IMR-90 (cell line): ENCODE data around the gene FARP1. TPM values are rescaled to one million over a fixed set of nuclear protein-coding genes. Genes with fewer than 3 reads are reported as not detected.

Source experiments
- ATAC-seq: fragments of 200-7000 bp; cut with Tn5 transposase; 2 replicates; pipeline ENCODE4 v1.9.1; 2020; ENCODE audit warnings: low read depth, mild to moderate bottlenecking, moderate library complexity
- BruUV-seq: library from RNA; stranded (reverse); fragments of 400-500 nt; replicated peaks from 2 replicates; lab custom pipeline; 2021; lab: Mats Ljungman, UMichigan
- CTCF ChIA-PET: fragments of 300-600 bp; formaldehyde crosslinking; extraction: SDS; loops from one replicate; lab custom pipeline; 2021; ENCODE audit warnings: antibody characterized with exemption; lab: Yijun Ruan, JAX
- POLR2A ChIA-PET: fragments of 300-600 bp; sonication (Branson Sonifier 250); formaldehyde crosslinking; loops from one replicate; lab custom pipeline; 2022; ENCODE audit warnings: antibody characterized with exemption; ENCODE audit not compliant: unreplicated experiment; lab: Charles Lee
- DNase-seq: peaks from one replicate; pipeline ENCODE4 v3.0.0; 2013
- H2AFZ ChIP-seq: replicated peaks from 2 replicates; pipeline ENCODE3; 2013; ENCODE audit warnings: low read length, mild to moderate bottlenecking; ENCODE audit not compliant: poor library complexity
- H2AK5ac ChIP-seq: 2 replicates; pipeline ENCODE4 v1.6.1; 2013; ENCODE audit warnings: low read depth, low read length, inconsistent platforms
- H2AK9ac ChIP-seq: replicated peaks from 2 replicates; pipeline ENCODE3; 2013; ENCODE audit warnings: mild to moderate bottlenecking, low read depth, low read length, moderate library complexity; ENCODE audit not compliant: poor library complexity
- H2BK120ac ChIP-seq: 2 replicates; pipeline ENCODE4 v1.6.1; 2013; ENCODE audit warnings: low read depth, low read length, inconsistent platforms
- H2BK15ac ChIP-seq: 3 replicates; pipeline ENCODE4 v1.6.1; 2013; ENCODE audit warnings: low read depth, low read length, inconsistent platforms
- H2BK20ac ChIP-seq: 2 replicates; pipeline ENCODE4 v1.6.1; 2013; ENCODE audit warnings: low read depth, mild to moderate bottlenecking, inconsistent platforms, low read length, moderate library complexity
- H2BK5ac ChIP-seq: 2 replicates; pipeline ENCODE4 v1.6.1; 2013; ENCODE audit warnings: mild to moderate bottlenecking, low read depth, low read length, inconsistent platforms; ENCODE audit not compliant: poor library complexity, severe bottlenecking
- H3K14ac ChIP-seq: replicated peaks from 2 replicates; pipeline ENCODE4 v1.6.1; 2013; ENCODE audit warnings: low read depth, low read length, inconsistent platforms
- H3K18ac ChIP-seq: 2 replicates; pipeline ENCODE4 v1.6.1; 2013; ENCODE audit warnings: low read depth, low read length, control low read depth
- H3K23ac ChIP-seq: 2 replicates; pipeline ENCODE4 v1.6.1; 2013; ENCODE audit warnings: low read depth, low read length, inconsistent platforms
- H3K27ac ChIP-seq: 2 replicates; pipeline ENCODE4 v1.5.1; 2013; ENCODE audit warnings: mild to moderate bottlenecking, control low read depth, low read length; ENCODE audit not compliant: insufficient read depth
- H3K27me3 ChIP-seq: 2 replicates; pipeline ENCODE4 v1.6.1; 2013; ENCODE audit warnings: low read length; ENCODE audit not compliant: control insufficient read depth, insufficient read depth
- H3K36me3 ChIP-seq: 2 replicates; pipeline ENCODE4 v1.6.1; 2013; ENCODE audit warnings: low read length, mixed read lengths; ENCODE audit not compliant: control insufficient read depth, insufficient read depth
- H3K4ac ChIP-seq: 2 replicates; pipeline ENCODE4 v1.6.1; 2013; ENCODE audit warnings: low read depth, low read length, inconsistent platforms
- H3K4me1 ChIP-seq: 2 replicates; pipeline ENCODE4 v1.6.1; 2013; ENCODE audit warnings: low read length, mixed read lengths; ENCODE audit not compliant: control insufficient read depth, insufficient read depth
- H3K4me2 ChIP-seq: 2 replicates; pipeline ENCODE4 v1.6.1; 2013; ENCODE audit warnings: low read depth, mild to moderate bottlenecking, control low read depth, low read length, moderate library complexity
- H3K4me3 ChIP-seq: 2 replicates; pipeline ENCODE4 v1.5.1; 2013; ENCODE audit warnings: low read depth, mild to moderate bottlenecking, control low read depth, low read length, moderate library complexity; ENCODE audit not compliant: insufficient read depth
- H3K56ac ChIP-seq: 2 replicates; pipeline ENCODE4 v1.6.1; 2013; ENCODE audit warnings: low read length, inconsistent platforms; ENCODE audit not compliant: insufficient read depth; ENCODE audit errors: extremely low read depth
- H3K79me1 ChIP-seq, 2 experiments: 2 replicates each; pipeline ENCODE4 v1.6.1; 2013; ENCODE audit warnings: low read length in 2 of 2, inconsistent platforms in 1 of 2, low read depth in 1 of 2
- H3K9ac ChIP-seq: 2 replicates; pipeline ENCODE4 v1.6.1; 2013; ENCODE audit warnings: low read depth, low read length, control low read depth
- H3K9me1 ChIP-seq: 2 replicates; pipeline ENCODE4 v1.6.1; 2013; ENCODE audit warnings: low read length, inconsistent platforms; ENCODE audit not compliant: insufficient read depth
- H3K9me3 ChIP-seq: 2 replicates; pipeline ENCODE4 v1.6.1; 2013; ENCODE audit warnings: low read length; ENCODE audit not compliant: control insufficient read depth, insufficient read depth
- H4K20me1 ChIP-seq: 2 replicates; pipeline ENCODE4 v1.6.1; 2013; ENCODE audit warnings: low read length, inconsistent platforms; ENCODE audit not compliant: insufficient read depth
- H4K5ac ChIP-seq: 2 replicates; pipeline ENCODE4 v1.6.1; 2013; ENCODE audit warnings: mild to moderate bottlenecking, low read depth, low read length, control low read depth
- H4K8ac ChIP-seq, 2 experiments: 2 replicates each; pipeline ENCODE4 v1.6.1; 2013; ENCODE audit warnings: low read depth in 2 of 2, low read length in 2 of 2, control low read depth in 1 of 2, inconsistent platforms in 1 of 2
- H4K91ac ChIP-seq: 2 replicates; pipeline ENCODE4 v1.6.1; 2013; ENCODE audit warnings: low read depth, low read length, inconsistent platforms; ENCODE audit not compliant: insufficient read depth
- CEBPB ChIP-seq: IDR thresholded peaks from 2 replicates; pipeline ENCODE4 v1.6.1; 2012; ENCODE audit warnings: low read depth, low read length, improper control_type of control experiment
- FOS ChIP-seq: fragments of 150-350 bp; IDR thresholded peaks from 2 replicates; pipeline ENCODE4 v1.6.1; 2016; ENCODE audit warnings: low read depth, low read length
- MAFK ChIP-seq: IDR thresholded peaks from 2 replicates; pipeline ENCODE4 v1.6.1; 2012; ENCODE audit warnings: low read depth, low read length, improper control_type of control experiment
- RCOR1 ChIP-seq: IDR thresholded peaks from 2 replicates; pipeline ENCODE4 v1.6.1; 2012; ENCODE audit warnings: mild to moderate bottlenecking, low read length, improper control_type of control experiment; ENCODE audit not compliant: insufficient replicate concordance
- SMC3 ChIP-seq: fragments of 150-350 bp; IDR thresholded peaks from 2 replicates; pipeline ENCODE4 v1.6.1; 2016; ENCODE audit warnings: low read depth, mild to moderate bottlenecking, antibody characterized with exemption, low read length, moderate library complexity
- WGBS, 2 experiments: methylation state at CpG; one replicate each; pipeline versions ENCODE4 v1.1.5 to v1.1.7; 2013; ENCODE audit warnings: missing lambda C conversion rate in 2 of 2; ENCODE audit not compliant: insufficient read length in 1 of 2; ENCODE audit errors: extremely low coverage in 2 of 2; 5-methylcytosine and 5-hydroxymethylcytosine counted together
- dilution Hi-C: fragments of 300-500 bp; cut with HindIII; formaldehyde crosslinking; loops from one replicate; pipeline ENCODE4 v1.14.3; 2018; ENCODE audit warnings: low sequenced_read_pairs; ENCODE audit not compliant: unreplicated experiment
- in situ Hi-C: fragments of 300-500 bp; cut with MboI; formaldehyde crosslinking; loops from 3 replicates; pipeline ENCODE4 v1.14.3; 2019; ENCODE audit warnings: low sequenced_read_pairs, inconsistent platforms, mixed read lengths
- intact Hi-C: fragments of 100-400 bp; cut with micrococcal nuclease; formaldehyde crosslinking; loops from 2 replicates; pipeline ENCODE4 v1.10.0; 2022
- polyA plus RNA-seq, 3 experiments: library from polyadenylated mRNA; depleted of rRNA; stranded (reverse); fragments of >200 nt; gene quantifications; 2 replicates each; pipeline ENCODE4 v1.2.3, GENCODE V29; 2012; ENCODE audit warnings: low replicate concordance in 1 of 3
- total RNA-seq: library from RNA; depleted of rRNA; stranded (reverse); fragments of >200 nt; gene quantifications from 2 replicates; pipeline ENCODE4 v1.2.3, GENCODE V29; 2012
- TF ChIP-seq, protein P1 (sequence below): fragments of 150-350 bp; IDR thresholded peaks from 2 replicates; pipeline ENCODE4 v1.6.1; 2017; ENCODE audit warnings: mild to moderate bottlenecking, antibody characterized with exemption, low read length, low read depth
- TF ChIP-seq, protein P2 (sequence below): fragments of 150-350 bp; IDR thresholded peaks from 2 replicates; pipeline ENCODE4 v1.6.1; 2016; ENCODE audit warnings: low read depth, mild to moderate bottlenecking, low read length, moderate library complexity, borderline replicate concordance

FARP1 gene
- total and polyA plus RNA-seq, 2 of the 4 experiments (the other 2 are of a cell fraction) = 39.6 to 57.0 TPM

DNA sequence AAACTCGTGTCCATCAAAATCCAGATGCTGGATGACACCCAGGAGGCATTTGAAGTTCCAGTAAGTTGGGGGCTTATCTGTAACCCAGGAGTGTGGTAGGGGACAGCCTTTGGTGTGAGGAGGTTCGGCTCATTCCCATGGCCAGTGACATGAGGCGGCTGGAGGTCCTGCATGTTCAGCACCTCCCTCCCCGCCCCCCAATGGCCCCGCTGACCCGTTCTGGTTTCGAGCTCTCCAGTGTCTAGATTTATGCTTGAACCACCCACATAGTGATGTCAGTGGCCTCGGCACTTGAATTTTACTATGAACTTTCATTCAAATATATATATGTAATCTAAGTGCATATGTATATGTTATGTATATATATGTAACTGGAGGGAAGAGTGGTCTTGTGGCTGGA lies 70.5 kb downstream of the FARP1 start:
- POLR2A ChIA-PET = no interaction called here
- H3K27me3 ChIP-seq = no peaks in the 10 kb centered on the region
- intact Hi-C loops = loop anchor here (5.0 kb wide), 1 partner anchor 159 kb away; no protein-coding TSS in a partner anchor

More for the DNA sequence above, 70.5 kb downstream of the FARP1 start:
- Histone ChIP-seq H2AK5ac (peak overlapping the region; percentile 89), H3K23ac (peak overlapping the region; percentile 11), H2BK120ac (peak overlapping the region; percentile 86), H3K27ac (peak overlapping the region; percentile 68), H3K14ac (peak overlapping the region; percentile 86), H2AFZ (no peak overlapping the region), H3K9ac (peak overlapping the region; percentile 53), H3K4me3 (no peak overlapping the region), H3K9me1 (peaks cover 34% of the 10 kb centered on the region), H3K36me3 (peaks cover 18% of the 10 kb centered on the region), H2BK15ac (peak overlapping the region; percentile 81; the same call in 2 of the 3 replicates), H4K5ac (peak overlapping the region; percentile 72), H3K4ac (peak overlapping the region; percentile 89), H3K4me1 (peaks cover 39% of the 10 kb centered on the region), H3K56ac (peak overlapping the region; percentile 63; the same call in 1 of the 2 replicates), H4K91ac (peak overlapping the region; percentile 82), H2AK9ac (peak overlapping the region; percentile 82), H3K9me3 (no peaks in the 10 kb centered on the region), H2BK5ac (peak overlapping the region; percentile 76), H3K4me2 (no peak overlapping the region), H4K20me1 (peaks cover 12% of the 10 kb centered on the region), H4K8ac (peak overlapping the region; percentile 60 to 90; a peak in 3 of 4 replicates), H3K79me1 (peaks cover 48 to 89% of the 10 kb centered on the region in 2 experiments; a peak in 3 of 4 replicates), H3K18ac (peak overlapping the region; percentile 5), H2BK20ac (peak overlapping the region; percentile 91)
- no peak for TF ChIP-seq MAFK
- no peak for TF ChIP-seq SMC3
- no peak for TF ChIP-seq FOS
- TF ChIP-seq, protein P1, sequence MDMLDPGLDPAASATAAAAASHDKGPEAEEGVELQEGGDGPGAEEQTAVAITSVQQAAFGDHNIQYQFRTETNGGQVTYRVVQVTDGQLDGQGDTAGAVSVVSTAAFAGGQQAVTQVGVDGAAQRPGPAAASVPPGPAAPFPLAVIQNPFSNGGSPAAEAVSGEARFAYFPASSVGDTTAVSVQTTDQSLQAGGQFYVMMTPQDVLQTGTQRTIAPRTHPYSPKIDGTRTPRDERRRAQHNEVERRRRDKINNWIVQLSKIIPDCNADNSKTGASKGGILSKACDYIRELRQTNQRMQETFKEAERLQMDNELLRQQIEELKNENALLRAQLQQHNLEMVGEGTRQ = no peak
- no peak for TF ChIP-seq RCOR1
- TF ChIP-seq, protein P2, sequence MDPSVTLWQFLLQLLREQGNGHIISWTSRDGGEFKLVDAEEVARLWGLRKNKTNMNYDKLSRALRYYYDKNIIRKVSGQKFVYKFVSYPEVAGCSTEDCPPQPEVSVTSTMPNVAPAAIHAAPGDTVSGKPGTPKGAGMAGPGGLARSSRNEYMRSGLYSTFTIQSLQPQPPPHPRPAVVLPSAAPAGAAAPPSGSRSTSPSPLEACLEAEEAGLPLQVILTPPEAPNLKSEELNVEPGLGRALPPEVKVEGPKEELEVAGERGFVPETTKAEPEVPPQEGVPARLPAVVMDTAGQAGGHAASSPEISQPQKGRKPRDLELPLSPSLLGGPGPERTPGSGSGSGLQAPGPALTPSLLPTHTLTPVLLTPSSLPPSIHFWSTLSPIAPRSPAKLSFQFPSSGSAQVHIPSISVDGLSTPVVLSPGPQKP = no peak
- TF ChIP-seq CEBPB = no peak
- 60% methylated on average over 1 of the region's 8 CpGs; no CpG with 5 or more reads in 1 of the 2 experiments for WGBS, 2 experiments
- DNase-seq (no peak), ATAC-seq (no peak)
- in situ Hi-C loops (no loop called here), dilution Hi-C loops (no loop called here)
- BruUV-seq = no TSS peak
- CTCF ChIA-PET = no interaction called here
